MM.1S (cell line): Measurements from ENCODE around the gene TTLL11.

Experiments used
- CTCF ChIP-seq: fragments of 300-600 bp; sonication (generic); IDR thresholded peaks from 2 replicates; pipeline ENCODE4 v1.5.1; 2016; ENCODE audit warnings: antibody characterized with exemption, low read length, mixed read lengths
- EZH2 ChIP-seq: fragments of 300-600 bp; sonication (generic); optimal IDR thresholded peaks from 2 replicates; pipeline ENCODE3; 2017; ENCODE audit warnings: low read depth, mild to moderate bottlenecking, antibody characterized with exemption, low read length, mixed read lengths
- EZH2phosphoT487 ChIP-seq: fragments of 300-600 bp; sonication (generic); IDR thresholded peaks from 2 replicates; pipeline ENCODE4 v1.6.1; 2018; ENCODE audit warnings: antibody characterized with exemption, low read length

- TF ChIP-seq CTCF (no peak), EZH2 (no peak), EZH2phosphoT487 (no peak)
Observed at GRCh38 chr9:122031157-122031556, 62.0 kb downstream of the TTLL11 start.
